K562 (cell line): ENCODE results near the gene RFC5. TPM values are rescaled to one million over a fixed set of nuclear protein-coding genes. Genes with fewer than 3 reads are reported as not detected.

Experiments used
- BCLAF1 ChIP-seq, 2 experiments: fragments of 450-650 bp in 1 of 2; IDR thresholded peaks; 2 replicates each; pipeline ENCODE4 v1.6.1; 2011 to 2017; ENCODE audit warnings: low read depth in 2 of 2, antibody characterized with exemption in 1 of 2, borderline replicate concordance in 1 of 2, low read length in 1 of 2, mild to moderate bottlenecking in 1 of 2, mixed read lengths in 1 of 2; ENCODE audit not compliant: control insufficient read depth in 1 of 2
- CREB1 ChIP-seq, 2 experiments: sonication (generic) in 1 of 2; formaldehyde crosslinking in 1 of 2; IDR thresholded peaks; 2 replicates each; pipeline versions ENCODE4 v1.6.1 to v1.8.0; 2012 to 2022; ENCODE audit warnings: inconsistent platforms in 1 of 2, mild to moderate bottlenecking in 1 of 2, missing genetic modification reagents in 1 of 2, moderate library complexity in 1 of 2
- FOXP4 ChIP-seq: sonication (generic); formaldehyde crosslinking; IDR thresholded peaks from 2 replicates; pipeline ENCODE4 v1.8.0; 2022; ENCODE audit warnings: mild to moderate bottlenecking, missing genetic modification reagents, borderline replicate concordance
- HLTF ChIP-seq: fragments of 450-650 bp; IDR thresholded peaks from 2 replicates; pipeline ENCODE4 v1.6.1; 2016
- HNRNPH1 ChIP-seq: fragments of 200-400 bp; formaldehyde crosslinking; optimal IDR thresholded peaks from 2 replicates; pipeline ENCODE3; 2017; ENCODE audit warnings: low read depth, mild to moderate bottlenecking, low read length, moderate library complexity
- NONO ChIP-seq, 2 experiments: fragments of 200-400 bp in 1 of 2; fragments of 450-650 bp in 1 of 2; formaldehyde crosslinking in 1 of 2; IDR thresholded peaks; 2 replicates each; pipeline ENCODE4 v1.6.1; 2017; ENCODE audit warnings: low read depth in 2 of 2, mild to moderate bottlenecking in 2 of 2, moderate library complexity in 2 of 2, low read length in 1 of 2
- PRPF4 ChIP-seq: fragments of 200-400 bp; formaldehyde crosslinking; IDR thresholded peaks from one replicate; pipeline ENCODE4 v1.6.1; 2017; ENCODE audit warnings: low read length, low read depth, mild to moderate bottlenecking; ENCODE audit not compliant: insufficient read depth, poor library complexity, severe bottlenecking
- RBM14 ChIP-seq: fragments of 200-400 bp; formaldehyde crosslinking; IDR thresholded peaks from 2 replicates; pipeline ENCODE4 v1.6.1; 2018; ENCODE audit warnings: low read depth, mild to moderate bottlenecking, low read length, moderate library complexity, borderline replicate concordance; ENCODE audit not compliant: insufficient read depth
- ZNF165 ChIP-seq: fragments of 250-450 bp; sonication (Bioruptor Pico); IDR thresholded peaks from 2 replicates; pipeline ENCODE4 v1.4.0; 2020; ENCODE audit warnings: borderline replicate concordance
- ZNF197 ChIP-seq: fragments of 200-800 bp; sonication (Bioruptor generic); IDR thresholded peaks from 2 replicates; pipeline ENCODE4 v1.6.1; 2016; ENCODE audit warnings: low read depth, missing genetic modification characterization, missing compliant biosample characterization
- ZNF239 ChIP-seq: fragments of 250-450 bp; sonication (Bioruptor Pico); IDR thresholded peaks from 2 replicates; pipeline ENCODE4 v1.4.0; 2020; ENCODE audit warnings: mild to moderate bottlenecking
- ZNF3 ChIP-seq: fragments of 250-450 bp; sonication (Bioruptor Pico); IDR thresholded peaks from 2 replicates; pipeline ENCODE4 v1.5.0; 2021; ENCODE audit warnings: mild to moderate bottlenecking, moderate library complexity
- ZNF511 ChIP-seq: sonication (generic); formaldehyde crosslinking; IDR thresholded peaks from 2 replicates; pipeline ENCODE4 v1.8.0; 2022; ENCODE audit warnings: mild to moderate bottlenecking, missing genetic modification reagents
- ZNF551 ChIP-seq: fragments of 250-450 bp; sonication (Bioruptor Pico); IDR thresholded peaks from 2 replicates; pipeline ENCODE4 v1.5.0; 2021; ENCODE audit warnings: mild to moderate bottlenecking, moderate library complexity
- ZNF707 ChIP-seq: fragments of 250-450 bp; sonication (Bioruptor Pico); conservative IDR thresholded peaks from 2 replicates; pipeline ENCODE4 v1.8.0; 2022; ENCODE audit warnings: inconsistent platforms, mild to moderate bottlenecking, moderate library complexity
- polyA plus RNA-seq, 8 experiments: library from polyadenylated mRNA; depleted of rRNA in 4 of 8; stranded (reverse) in 5 of 8; unstranded in 3 of 8; fragments of >200 nt; fragmentation: Nextera tagmentation in 2 of 8; fragmentation: Illumina TruSeq in 1 of 8; extraction: Ambion mirVana in 2 of 8; extraction: Trizol in 1 of 8; gene quantifications; 2 replicates each; pipeline versions ENCODE4 v1.2.1 to v1.2.3, GENCODE V29; 2011 to 2014; ENCODE audit warnings: inconsistent platforms in 1 of 8, missing spikeins in 1 of 8
- total RNA-seq, 7 experiments: library from RNA; depleted of rRNA in 6 of 7; stranded (reverse); fragments of >200 nt in 6 of 7; fragmentation: Illumina TruSeq in 2 of 7; extraction: Trizol in 2 of 7; gene quantifications; 2 replicates each; pipeline versions ENCODE4 v1.2.1 to v1.2.3, GENCODE V29; 2011 to 2021; ENCODE audit warnings: low replicate concordance in 1 of 7
- TF ChIP-seq, protein P1 (sequence below): fragments of 450-650 bp; IDR thresholded peaks from one replicate; pipeline ENCODE4 v1.6.1; 2018; ENCODE audit warnings: mild to moderate bottlenecking, moderate library complexity; ENCODE audit not compliant: partially characterized antibody
- TF ChIP-seq, protein P2 (sequence below), 2 experiments: fragments of 250-450 bp in 1 of 2; fragments of 450-650 bp in 1 of 2; sonication (Bioruptor Pico) in 1 of 2; IDR thresholded peaks; 2 replicates each; pipeline versions ENCODE4 v1.6.1 to v1.8.0; 2016 to 2021; ENCODE audit warnings: mild to moderate bottlenecking in 2 of 2, moderate library complexity in 2 of 2, missing compliant biosample characterization in 1 of 2, missing genetic modification characterization in 1 of 2
- TF ChIP-seq, protein P3 (sequence below): fragments of 450-650 bp; formaldehyde crosslinking; IDR thresholded peaks from 2 replicates; pipeline ENCODE4 v1.4.0; 2022; ENCODE audit warnings: missing genetic modification characterization

RFC5 gene
- total and polyA plus RNA-seq, 9 of the 15 experiments (the other 6 are each of a cell fraction or from before 2014, with no cell fraction given) = 61.8 to 189 (median 92.9) TPM

DNA sequence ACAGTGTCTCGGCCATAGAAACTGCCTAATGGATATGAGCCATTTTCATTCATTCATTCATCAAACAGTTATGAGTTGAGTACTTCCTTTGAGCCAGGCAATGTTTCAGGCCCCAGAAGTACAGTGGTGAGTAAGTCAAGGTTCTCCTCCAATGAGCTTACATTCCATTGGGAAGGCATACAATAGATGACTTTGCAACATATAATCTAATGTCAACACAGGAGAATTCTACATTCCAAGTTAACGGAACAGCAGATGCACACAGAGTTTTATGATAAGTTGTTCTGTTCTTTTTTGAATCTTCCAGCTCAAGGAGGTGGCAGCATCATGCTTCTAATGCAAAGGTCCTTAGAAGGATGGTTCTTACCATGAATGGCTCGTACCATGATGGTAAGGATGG lies 3.2 kb upstream of the RFC5 start (continued):
- TF ChIP-seq FOXP4 (CRISPR knock-in tag) = no peak
- TF ChIP-seq ZNF165 (CRISPR knock-in tag) = no peak
- TF ChIP-seq CREB1 (IDR thresholded peaks at IDR 0.05) = no peak
- no peak for TF ChIP-seq CREB1 (CRISPR knock-in tag; IDR thresholded peaks at IDR 0.05)
- TF ChIP-seq ZNF239 (CRISPR knock-in tag) = no peak
- TF ChIP-seq, protein P1, sequence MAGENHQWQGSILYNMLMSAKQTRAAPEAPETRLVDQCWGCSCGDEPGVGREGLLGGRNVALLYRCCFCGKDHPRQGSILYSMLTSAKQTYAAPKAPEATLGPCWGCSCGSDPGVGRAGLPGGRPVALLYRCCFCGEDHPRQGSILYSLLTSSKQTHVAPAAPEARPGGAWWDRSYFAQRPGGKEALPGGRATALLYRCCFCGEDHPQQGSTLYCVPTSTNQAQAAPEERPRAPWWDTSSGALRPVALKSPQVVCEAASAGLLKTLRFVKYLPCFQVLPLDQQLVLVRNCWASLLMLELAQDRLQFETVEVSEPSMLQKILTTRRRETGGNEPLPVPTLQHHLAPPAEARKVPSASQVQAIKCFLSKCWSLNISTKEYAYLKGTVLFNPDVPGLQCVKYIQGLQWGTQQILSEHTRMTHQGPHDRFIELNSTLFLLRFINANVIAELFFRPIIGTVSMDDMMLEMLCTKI = no peak
- no peak for TF ChIP-seq PRPF4
- TF ChIP-seq, protein P2, sequence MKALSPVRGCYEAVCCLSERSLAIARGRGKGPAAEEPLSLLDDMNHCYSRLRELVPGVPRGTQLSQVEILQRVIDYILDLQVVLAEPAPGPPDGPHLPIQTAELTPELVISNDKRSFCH (CRISPR knock-in tag; IDR thresholded peaks at IDR 0.05) = no peak
- TF ChIP-seq, protein P2 (tag; IDR thresholded peaks at IDR 0.05) = no peak
- TF ChIP-seq HNRNPH1 = no peak
- no peak for TF ChIP-seq ZNF197
- no peak for TF ChIP-seq NONO (IDR thresholded peaks at IDR 0.05; ENCODE audit: low read depth in 2 of 2, low read length in 1 of 2)
- no peak for TF ChIP-seq BCLAF1 (IDR thresholded peaks at IDR 0.05; ENCODE audit: borderline replicate concordance in 1 of 2, control insufficient read depth in 1 of 2, low read depth in 2 of 2, low read length in 1 of 2)
- no peak for TF ChIP-seq ZNF551
- no peak for TF ChIP-seq ZNF511 (CRISPR knock-in tag)
- TF ChIP-seq, protein P3, sequence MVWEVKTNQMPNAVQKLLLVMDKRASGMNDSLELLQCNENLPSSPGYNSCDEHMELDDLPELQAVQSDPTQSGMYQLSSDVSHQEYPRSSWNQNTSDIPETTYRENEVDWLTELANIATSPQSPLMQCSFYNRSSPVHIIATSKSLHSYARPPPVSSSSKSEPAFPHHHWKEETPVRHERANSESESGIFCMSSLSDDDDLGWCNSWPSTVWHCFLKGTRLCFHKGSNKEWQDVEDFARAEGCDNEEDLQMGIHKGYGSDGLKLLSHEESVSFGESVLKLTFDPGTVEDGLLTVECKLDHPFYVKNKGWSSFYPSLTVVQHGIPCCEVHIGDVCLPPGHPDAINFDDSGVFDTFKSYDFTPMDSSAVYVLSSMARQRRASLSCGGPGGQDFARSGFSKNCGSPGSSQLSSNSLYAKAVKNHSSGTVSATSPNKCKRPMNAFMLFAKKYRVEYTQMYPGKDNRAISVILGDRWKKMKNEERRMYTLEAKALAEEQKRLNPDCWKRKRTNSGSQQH (CRISPR knock-in tag) = no peak
- TF ChIP-seq HLTF = no peak
- no peak for TF ChIP-seq ZNF3 (CRISPR knock-in tag)
- no peak for TF ChIP-seq ZNF707
- no peak for TF ChIP-seq RBM14
